ENCODE data around the gene BAK1.
"Not testable (repeated sequence)": the region's sequence is repeated elsewhere in the genome, so short reads cannot be mapped to it uniquely, and the experiment has no call there.

The BAK1 gene

DNA sequence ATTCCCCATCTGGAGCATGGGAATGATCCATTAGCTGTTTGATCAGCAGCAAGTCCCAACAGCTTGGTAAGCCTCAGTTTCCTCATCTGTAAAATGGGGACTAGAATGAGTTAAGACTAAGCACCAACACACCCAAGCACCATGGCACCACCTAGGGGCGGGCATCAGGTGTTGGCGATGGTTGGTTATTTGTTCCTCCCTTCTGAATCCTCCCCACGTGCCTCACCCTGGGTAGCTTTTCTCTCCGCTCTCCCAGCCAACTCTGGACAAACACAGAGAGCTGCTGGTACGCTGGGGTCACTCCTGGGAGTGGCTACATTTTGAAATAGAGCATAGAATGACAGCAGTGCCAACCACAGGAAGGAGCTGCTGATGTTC lies 27.7 kb upstream of the BAK1 start:
- DNase-seq: no peak

DNA sequence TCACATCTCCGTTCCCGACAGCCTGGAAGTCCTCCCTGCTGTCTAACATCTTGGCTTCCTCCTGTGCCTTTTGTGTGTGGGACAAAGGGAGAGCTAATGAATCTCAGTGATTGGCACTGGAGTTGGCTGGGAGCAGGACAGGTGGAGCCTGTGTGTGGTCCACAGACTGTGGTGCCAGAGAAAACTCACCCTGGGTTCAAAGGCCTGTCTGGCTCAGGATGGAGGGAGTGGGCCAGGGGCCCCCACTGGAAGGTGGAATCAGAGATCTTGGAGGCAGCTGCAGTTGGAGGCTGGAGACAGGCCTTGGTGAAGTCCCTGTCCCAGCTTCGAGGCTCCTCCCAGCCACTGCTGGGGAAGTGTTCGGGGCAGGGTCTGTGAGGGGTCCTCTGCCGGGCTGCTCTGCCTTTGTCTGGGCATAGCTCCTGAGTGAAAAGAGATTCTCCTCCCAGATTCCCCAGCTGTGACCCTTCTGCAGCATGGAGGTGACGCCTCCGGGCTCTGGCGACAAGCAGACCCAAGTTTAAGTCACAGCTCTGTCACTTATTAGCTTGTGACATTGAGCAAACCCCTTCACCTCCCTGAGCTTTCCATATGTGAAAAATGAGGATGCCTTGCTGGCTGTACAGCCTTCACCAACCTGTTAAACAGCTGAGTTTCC lies 27.2 kb upstream of the BAK1 start:
- no peak for DNase-seq

DNA sequence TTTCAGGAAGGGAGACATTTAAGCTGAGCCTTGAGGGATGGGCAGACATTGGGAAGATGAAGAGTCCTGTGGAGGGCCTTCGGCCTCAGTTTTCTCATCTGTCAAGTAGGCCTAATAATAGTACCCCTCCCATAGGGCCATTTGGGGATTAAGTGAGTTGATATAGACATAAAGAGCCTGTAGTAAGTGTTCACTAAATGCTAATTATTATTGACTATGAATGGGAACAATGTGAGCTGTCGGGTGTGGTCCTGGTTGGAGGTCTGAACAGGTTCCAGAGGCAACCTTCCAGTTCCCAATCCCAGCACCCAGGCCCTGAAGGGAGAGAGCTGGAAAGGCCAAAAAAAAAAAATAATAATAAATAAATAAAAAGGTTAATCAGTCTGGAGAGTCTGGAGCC lies 26.6 kb upstream of the BAK1 start:
- DNase-seq: no peak

DNA sequence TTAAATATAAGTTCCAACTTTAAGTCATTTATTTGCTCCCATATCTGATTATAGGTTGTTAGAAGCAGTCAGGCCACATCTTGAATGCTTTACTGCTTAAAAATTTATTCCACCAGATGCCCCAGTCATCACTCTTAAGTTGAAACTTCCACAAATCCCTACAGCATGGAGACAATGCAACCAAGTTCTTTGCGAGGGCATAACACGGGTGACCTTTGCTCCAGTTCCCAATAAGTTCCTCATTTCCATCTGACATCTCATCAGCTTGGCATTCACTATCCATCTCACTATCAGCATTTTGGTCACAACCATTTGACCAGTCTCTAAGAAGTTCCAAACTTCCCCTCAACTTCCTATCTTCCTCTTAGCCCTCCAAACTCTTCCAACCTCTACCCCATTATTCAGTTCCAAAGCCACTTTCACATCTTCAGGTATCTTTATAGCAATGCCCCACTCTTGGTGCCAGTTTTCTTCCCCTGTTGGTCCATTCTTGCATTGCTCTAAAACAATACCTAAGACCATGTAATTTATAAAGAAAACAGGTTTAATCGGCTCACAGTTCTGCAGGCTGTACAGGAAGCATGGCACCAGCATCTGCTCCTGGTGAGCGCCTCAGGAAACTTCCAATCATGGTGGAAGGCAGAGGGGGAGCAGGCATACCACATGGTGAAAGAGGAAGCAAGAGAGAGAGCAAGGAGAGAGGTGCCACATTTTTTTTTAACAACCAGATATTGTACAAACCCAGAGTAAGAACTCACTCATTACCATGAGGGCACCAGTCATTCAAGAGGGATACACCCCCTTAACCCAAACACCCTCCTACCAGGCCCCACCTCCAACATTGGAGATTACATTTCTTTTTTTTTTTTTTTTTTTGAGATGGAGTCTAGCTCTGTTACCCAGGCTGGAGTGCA lies 25.1 kb upstream of the BAK1 start:
- DNase-seq: no peak

DNA sequence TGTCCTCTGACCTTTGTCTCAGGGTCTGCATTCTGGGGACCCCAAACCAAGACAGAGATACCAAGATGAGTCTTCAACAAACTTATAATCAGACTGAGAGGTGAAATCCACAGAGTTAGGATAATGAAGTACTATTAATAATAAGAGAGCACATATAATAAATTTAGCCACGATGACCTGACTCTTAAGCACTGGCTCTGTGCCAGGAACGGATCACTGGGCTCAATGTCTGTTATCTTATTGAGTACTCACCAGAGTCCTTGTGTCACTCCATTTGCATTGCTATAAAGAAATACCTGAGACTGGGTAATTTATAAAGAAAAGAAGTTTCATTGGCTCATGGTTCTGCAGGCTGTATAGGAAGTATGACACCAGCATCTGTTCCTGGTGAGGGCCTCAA lies 22.1 kb upstream of the BAK1 start:
- DNase-seq: no peak

DNA sequence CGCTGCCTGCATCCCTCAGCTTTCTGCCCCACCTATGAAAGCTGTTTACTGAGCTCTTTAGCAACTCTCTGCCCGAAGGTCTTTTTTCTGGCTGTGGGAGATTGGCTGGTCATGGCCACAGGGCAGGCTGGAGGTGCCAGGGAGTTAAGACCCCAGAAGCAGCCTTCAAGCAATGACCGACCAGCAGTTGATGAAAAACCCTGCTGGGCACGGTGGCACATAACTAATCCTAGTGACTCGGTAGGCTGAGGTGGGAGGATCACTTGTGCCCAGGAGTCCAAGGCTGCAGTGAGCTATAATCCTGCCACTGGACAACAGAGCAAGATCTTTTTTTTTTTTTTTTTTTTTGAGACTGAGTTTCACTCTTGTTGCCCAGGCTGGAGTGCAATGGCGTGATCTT lies 20.7 kb upstream of the BAK1 start:
- no peak for DNase-seq

DNA sequence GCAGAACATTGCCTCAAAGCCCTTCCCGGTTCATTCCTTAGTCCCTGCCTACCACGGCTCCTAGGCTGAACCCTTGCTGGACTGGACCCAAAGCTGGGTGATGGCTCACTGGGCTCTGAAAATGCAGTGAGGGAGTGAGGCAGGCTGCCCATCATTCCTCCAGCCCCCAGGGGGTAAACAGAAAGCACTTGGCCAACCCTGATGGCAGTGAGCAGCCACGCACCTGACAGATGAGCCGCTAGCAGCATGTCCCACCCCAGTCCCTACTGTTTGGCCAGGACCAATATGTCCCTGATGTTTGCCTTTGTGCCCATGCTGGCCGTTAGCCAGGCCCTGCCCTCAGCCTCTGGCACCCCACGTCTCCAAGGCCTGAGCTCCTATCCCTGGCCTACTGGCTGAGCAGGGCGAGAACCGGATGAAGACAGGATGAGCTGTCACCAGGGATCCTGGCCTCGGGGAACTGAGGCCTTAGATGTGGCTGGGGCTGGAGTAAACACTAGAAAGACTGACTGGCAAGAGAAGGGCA lies 19.4 kb upstream of the BAK1 start:
- peak; percentile 97 for DNase-seq

DNA sequence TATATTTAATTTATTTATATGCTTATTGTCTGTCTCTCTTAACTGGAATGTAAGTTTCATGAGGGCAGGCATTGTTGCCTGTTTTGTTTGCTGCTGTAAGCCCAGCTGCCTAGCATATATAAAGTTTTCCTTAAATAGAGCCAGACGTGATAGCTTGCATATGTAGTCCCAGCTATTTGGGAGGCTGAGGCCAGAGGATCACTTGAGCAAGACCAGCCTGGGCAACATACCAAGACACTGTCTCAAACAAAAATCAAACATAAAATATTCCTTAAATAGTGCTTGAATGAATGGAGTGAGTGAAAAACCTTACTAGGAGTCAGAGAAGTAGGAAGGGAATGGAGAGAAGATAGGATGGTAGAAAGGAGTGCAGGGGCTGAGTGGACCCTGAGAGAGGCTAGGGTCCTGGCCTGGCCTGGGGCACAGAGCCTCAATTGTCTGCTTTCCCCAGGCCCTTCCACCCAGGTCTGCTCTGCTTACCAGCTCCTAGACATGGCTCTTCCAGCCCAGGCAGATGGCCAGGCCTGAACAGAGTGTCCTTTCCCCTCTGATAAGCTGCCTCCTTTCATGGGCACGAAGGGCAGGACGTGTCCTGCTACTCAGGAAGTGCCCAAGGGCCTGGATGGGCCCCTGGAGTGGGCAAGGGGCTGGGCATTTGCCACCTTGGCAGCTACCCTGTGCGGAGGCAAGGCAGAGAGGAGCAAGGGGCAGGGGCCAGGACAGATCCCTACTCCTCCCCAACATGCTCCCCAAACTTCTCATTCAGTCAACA lies 17.7 kb upstream of the BAK1 start:
- no peak for DNase-seq

DNA sequence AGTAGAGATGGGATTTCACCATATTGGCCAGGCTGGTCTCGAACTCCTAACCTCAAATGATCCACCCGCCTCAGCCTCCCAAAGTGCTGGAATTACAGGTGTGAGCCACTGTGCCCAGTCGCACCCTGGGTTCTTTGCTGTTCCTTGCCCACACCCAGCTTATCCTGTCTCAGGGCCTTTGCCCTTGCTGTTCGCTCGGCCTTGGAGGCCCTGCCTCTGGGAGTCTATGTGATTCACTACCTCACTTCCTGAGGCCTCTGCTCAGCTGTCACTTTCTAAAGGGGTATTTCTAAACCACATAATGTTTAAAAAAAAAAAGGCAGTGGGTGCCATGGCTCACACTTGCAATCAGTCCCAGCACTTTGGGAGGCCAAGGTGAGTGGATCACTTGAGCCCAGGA lies 16.8 kb upstream of the BAK1 start:
- DNase-seq: not testable (repeated sequence)

DNA sequence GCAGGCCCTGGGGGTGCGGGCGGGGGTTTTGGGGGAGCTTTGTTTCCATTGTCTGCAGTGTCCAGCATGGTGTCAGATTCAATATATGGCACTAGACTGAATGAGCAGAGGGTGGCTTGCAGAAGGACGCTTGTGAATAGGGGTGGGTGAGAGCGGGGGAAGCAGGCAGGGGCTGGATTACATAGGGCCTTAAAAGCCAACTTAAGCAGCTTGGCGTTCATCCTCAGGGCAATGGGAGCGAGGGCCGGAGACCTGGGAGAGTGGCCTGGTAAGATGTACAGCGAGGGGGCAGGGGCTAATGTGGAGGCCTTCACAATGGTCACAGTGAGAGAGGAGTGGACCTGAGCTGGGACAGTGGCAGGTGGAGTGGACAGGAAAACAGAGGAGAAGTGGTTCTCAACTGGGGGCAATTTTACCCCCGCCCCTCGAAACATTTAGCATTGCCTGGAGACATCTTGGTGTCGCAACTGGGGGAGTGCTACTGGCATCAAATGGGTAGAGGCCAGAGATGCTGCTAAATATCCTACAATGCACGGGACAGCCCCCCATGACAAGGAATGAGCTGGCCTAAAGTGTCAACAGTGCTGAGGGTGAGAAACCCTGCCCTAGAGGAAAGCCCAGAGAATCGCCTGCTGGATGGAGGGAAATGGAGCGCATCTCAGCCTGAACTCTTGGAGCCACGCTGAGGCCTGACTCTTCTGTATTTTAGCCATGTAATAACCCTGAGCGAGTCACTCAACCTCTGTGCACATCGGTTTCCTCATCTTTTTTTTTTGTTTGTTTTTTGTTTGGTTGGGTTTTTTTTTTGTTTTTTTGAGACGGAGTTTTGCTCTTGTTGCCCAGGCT lies 15.1 kb upstream of the BAK1 start:
- no peak for DNase-seq

DNA sequence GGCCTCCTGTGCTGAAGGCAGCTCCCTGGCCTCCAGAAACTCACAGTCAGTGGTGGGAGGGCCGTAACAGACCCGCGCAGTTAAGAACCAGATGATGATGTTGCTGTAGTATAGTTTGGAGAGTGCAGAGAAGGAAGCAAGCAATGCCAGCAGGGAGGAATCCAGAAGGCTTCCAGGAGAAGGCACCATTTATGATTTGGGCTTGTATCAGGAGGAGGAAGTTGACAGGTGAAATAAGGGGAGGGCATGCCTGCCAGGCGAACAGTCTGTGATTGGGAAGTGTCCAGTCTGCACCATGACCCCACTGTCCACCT lies 13.3 kb upstream of the BAK1 start:
- peak; percentile 3 for DNase-seq

DNA sequence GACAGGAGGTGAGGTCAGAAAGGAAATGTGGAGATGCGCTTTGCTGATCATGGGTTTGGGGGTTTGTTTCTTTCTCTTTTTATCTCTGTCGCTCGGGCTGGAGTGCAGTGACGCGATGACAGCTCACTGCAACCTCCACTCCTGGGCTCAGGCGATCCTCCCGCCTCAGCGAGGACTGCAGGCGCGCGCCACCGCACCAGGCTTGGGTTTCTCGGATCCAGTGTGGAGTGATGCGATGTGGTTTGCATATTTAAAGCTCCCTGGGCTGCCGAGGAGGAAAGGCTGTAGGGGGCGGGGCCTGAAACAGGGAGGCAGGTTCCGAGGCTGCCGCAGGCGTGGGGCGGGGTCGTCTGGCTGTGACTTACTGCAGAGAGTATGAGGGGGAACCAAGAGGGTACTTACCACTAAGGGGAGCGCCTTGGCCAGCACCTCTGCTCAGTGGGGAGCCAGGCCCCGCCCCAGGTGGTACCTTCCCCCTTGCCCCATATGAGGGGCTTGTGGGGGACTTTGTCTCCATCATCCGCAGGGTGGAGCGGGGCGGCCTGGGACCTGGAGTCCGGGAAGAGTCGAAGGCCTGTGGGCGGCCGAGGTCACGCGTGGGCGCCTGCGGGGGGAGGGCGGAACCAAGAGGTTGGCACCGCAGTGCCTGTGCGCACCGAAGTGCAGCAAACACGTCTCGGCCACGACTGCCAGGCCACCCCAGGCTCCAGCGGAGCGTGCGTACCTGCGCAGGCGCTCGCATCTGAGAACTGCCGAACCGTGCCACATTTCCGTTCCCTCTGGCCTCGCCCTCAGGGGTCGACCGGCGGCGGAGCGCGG lies 12.7 kb upstream of the BAK1 start:
- DNase-seq: no peak

DNA sequence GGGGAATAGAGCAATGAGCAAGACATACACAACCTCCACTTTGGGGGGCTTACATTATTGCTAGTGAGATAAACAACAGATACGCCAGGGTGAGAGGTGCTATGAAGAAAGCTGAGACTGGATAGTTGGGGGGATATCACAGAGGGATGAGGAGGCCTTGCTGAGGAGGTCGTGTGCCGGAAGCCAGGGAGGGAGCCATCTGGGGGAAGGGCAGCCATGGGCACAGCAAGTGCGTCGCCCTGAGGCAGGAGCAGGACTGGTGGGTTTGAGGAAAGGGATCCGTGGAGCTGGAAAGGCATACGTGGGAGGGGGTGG lies 12.2 kb upstream of the BAK1 start:
- DNase-seq: no peak

DNA sequence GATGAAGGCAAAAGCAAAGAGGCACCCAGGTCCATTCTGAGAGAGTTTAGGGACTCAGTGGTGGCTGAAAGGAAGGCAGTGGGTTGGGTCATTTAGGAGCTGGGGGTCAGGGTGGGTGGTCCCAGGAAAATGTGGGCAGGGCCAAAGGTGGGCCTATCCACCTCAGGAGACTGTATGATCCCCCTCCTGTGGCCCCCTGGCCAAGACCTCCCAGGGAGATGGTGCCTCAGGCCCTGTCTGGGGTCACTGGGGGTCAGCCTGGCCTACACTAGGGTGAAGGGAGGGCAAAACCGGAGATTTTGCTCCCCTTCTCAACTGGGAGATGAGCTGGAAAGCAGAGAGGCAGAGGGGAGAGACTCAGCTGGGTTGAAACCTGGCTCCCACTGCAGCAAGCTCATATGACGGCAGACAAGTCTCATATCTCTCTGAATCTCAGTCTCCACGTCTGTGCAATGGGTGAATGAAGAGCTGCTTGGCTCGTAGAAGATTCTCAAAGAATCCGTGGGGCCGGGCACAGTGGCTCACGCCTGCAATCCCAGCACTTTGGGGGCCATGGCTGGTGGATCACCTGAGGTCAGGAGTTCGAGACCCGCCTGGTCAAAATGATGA lies 11.5 kb upstream of the BAK1 start:
- no peak for DNase-seq

DNA sequence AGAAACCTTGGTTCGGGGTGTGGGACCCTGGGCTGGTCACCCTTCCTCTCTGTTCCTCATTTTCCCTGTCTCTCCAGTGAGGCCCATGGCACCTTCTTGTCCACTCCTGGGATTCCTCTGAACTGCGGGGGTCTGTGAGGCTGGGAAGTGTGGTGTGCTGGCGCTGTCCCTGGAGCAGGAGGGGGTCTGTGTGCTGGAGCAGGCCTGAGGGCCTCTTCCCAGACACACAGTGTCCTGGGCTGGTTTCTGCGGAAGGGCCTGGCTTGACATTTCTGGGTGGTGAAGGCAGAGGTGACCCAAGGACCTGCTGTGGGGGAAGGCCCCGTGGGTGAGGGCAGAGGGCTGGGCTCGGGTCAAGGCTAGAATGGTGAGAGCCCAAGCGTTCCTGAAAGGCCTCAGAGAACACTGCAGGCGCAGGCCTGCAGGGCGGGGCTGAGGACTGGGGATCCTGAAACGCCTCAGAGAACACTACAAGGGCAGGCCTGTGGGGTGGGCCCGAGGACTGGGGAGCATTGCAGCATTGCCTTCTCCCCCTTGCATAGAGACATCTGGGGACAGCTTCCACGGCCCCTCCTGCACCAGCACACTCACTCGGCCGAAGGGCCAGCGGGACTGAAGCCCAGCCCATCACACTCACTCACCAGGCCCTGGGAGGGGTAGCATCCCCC lies 10.6 kb upstream of the BAK1 start:
- no peak for DNase-seq

DNA sequence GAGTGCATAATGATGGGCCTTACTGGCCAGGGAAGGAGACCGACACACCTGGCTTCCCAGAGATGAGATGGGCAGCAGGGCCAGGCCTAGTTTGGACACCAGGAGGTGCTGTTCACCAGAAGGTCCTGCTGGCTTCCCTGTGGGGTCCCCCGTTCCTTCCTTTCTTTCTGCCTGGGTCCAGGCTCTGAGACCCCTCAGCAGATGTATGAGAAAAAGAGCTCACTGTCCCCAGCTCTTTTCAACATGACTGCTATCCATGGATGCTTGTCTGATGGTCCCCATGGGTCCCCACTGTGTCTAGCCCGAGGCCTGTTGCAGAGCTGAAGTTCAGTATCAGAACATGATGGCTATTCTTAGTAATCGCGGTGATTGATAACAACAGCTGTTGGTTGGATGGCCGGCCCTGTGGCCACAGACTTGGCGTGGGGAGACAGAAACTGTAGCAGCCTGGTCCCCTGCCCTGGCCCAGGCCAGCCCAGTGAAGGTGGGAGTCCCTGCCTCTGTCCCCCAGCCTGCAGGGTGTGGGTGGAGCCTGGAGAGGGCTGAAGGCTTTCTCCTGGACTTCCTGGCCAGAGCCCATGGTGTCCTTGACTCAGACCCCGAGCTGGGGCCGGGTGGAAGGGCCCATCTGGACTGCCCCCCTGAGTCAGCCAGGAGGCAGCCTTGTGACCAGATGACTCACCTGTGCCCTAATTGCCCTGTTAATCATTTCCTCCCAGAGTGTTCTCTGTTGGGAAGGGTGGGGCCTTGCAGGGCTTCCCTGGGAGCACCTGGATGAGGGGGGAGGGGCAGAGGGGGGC lies 9.9 kb upstream of the BAK1 start:
- DNase-seq: peak; percentile 5

DNA sequence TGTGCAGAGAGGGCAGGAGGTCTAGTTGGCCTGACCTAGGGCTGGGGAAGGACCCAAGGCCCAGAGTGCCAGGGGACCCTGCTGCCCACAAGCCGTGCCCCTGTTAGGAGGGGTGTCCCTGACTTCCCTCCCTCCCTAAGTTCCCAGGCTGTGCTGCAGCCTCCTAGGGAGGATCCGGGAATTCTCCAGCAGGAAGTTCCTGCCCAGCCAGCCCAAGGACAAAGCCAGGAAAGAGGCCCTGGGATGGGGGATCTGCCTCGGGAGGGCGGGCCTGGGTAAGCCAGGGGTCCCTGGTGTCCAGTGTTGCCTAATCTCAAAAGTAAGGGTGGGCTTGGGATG lies 9.3 kb upstream of the BAK1 start:
- DNase-seq: no peak

DNA sequence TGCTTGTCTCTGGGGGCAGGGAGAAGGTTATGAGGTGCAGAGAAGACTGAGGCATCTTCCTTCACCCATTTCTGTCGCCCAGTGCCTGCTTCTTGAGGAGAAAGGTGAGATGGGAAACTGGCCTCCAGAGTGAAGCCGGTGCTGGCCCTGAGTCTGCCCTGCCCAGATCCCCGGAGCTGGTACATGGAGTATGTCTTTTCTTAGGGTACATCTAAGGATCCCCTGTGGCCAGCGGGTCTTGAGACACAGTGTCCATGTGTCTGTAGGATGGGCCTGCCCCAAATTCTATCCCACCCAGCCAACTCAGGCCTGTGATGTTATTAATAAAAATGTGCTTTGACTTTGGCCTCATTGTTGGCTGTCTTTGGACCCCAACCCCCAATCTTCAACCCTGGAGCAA lies 8.8 kb upstream of the BAK1 start:
- no peak for DNase-seq

DNA sequence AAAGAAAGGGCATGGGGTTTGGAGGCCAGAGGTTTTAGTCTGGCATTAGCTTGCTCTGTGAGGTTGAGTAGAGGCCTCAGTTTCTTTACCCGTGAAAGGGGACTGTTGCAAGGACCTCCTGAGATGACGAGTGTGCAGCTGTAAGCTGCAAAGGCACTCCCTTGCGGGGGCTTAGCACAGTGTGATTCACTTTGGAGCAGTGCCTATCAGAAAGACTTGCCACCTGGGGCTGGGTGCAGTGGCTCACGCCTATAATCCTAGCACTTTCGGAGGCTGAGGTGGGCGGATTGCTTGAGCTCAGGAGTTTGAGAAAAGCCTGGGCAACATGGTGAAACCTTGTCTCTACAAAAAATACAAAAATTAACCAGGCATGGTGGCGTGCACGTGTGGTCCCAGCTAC lies 7.5 kb upstream of the BAK1 start:
- no peak for DNase-seq

DNA sequence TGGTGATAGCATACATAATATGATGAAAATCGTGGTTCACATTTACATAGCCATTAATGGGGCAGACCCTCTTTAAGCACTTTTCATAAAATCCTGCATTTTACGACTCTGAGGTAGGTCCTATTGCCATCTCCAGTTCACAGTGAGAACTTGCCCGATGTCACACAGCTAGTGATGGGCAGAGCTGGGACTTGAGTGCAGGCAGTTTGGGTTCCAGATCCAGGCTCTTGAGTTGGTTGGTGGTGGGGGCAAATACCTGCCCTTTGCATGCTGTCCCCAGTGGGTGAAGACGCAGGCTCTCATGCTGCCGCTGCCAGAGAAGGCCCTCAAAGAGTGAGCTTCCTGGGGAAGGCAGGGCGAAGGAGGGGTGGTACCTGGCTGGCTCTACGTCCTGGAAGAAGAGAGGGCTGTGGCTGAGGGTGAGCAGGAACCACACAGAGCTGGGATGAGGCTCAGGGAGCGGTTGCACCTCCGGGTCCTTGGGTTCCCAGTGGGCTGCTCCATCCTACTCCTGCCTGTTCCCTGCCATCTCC lies 6.1 kb upstream of the BAK1 start:
- DNase-seq: no peak

All from NCI-H2029 treated with DMSO at 0.1 percent for 48 hours (cell line).